ENCODE measurements around the gene APOL6.

APOL6 gene

GRCh38 chr22:35634943-35635540 is 13.2 kb upstream of the APOL6 start:
- DNase-seq (ENCODE audit: low read depth), result no peak
- no peak overlapping the region for H3K4me3 ChIP-seq (ENCODE audit: low read depth, low read length)
- no peak for TF ChIP-seq CTCF (IDR thresholded peaks at IDR 0.05; ENCODE audit: control insufficient read depth, extremely low read depth, insufficient read depth)

- H3K4me3 ChIP-seq (ENCODE audit: low read depth, low read length), result no peak overlapping the region
- TF ChIP-seq CTCF (IDR thresholded peaks at IDR 0.05; ENCODE audit: control insufficient read depth, extremely low read depth, insufficient read depth), result no peak
- no peak for DNase-seq (ENCODE audit: low read depth)
Measured at GRCh38 chr22:35637254-35637653, 11.0 kb upstream of the APOL6 start.

- no peak for DNase-seq (ENCODE audit: low read depth)
- TF ChIP-seq CTCF (IDR thresholded peaks at IDR 0.05; ENCODE audit: control insufficient read depth, extremely low read depth, insufficient read depth), result no peak
- no peak overlapping the region for H3K4me3 ChIP-seq (ENCODE audit: low read depth, low read length)
Measured at GRCh38 chr22:35638001-35638400, 10.2 kb upstream of the APOL6 start.

GRCh38 chr22:35638410-35638809 is 9.8 kb upstream of the APOL6 start:
- H3K4me3 ChIP-seq (ENCODE audit: low read depth, low read length), result no peak overlapping the region
- TF ChIP-seq CTCF (IDR thresholded peaks at IDR 0.05; ENCODE audit: control insufficient read depth, extremely low read depth, insufficient read depth), result no peak
- no peak for DNase-seq (ENCODE audit: low read depth)

GRCh38 chr22:35641494-35642120 is 6.6 kb upstream of the APOL6 start:
- no peak for TF ChIP-seq CTCF (IDR thresholded peaks at IDR 0.05; ENCODE audit: control insufficient read depth, extremely low read depth, insufficient read depth)
- no peak overlapping the region for H3K4me3 ChIP-seq (ENCODE audit: low read depth, low read length)
- DNase-seq (ENCODE audit: low read depth), result no peak

- no peak for TF ChIP-seq CTCF (IDR thresholded peaks at IDR 0.05; ENCODE audit: control insufficient read depth, extremely low read depth, insufficient read depth)
- no peak for DNase-seq (ENCODE audit: low read depth)
- no peak overlapping the region for H3K4me3 ChIP-seq (ENCODE audit: low read depth, low read length)
Measured at GRCh38 chr22:35642305-35642741, 5.9 kb upstream of the APOL6 start.

- no peak for TF ChIP-seq CTCF (IDR thresholded peaks at IDR 0.05; ENCODE audit: control insufficient read depth, extremely low read depth, insufficient read depth)
- DNase-seq (ENCODE audit: low read depth), result no peak
- H3K4me3 ChIP-seq (ENCODE audit: low read depth, low read length), result no peak overlapping the region
Measured at GRCh38 chr22:35643991-35644390, 4.3 kb upstream of the APOL6 start.

Data from LNCaP clone FGC (cell line).